Spleen (tissue), 11 donors: ENCODE measurements around the gene ABI3BP. TPM values are rescaled to one million over a fixed set of nuclear protein-coding genes. Genes with fewer than 3 reads are reported as not detected.

Source experiments
- DNase-seq: peaks from one replicate; pipeline ENCODE4 v3.0.0-alpha.2; 2020
- H3K27ac ChIP-seq, 8 donors: fragments of 200-600 bp; sonication (generic) in 7 of 8; 1 replicate in 4 of 8; 2 replicates in 4 of 8; pipeline versions ENCODE4 v1.5.0 to v1.8.0; 2016 to 2021; ENCODE audit warnings: inconsistent platforms in 4 of 8, mild to moderate bottlenecking in 4 of 8, moderate library complexity in 1 of 8
- H3K27me3 ChIP-seq, 7 donors: fragments of 200-600 bp; sonication (generic) in 6 of 7; replicated peaks in 1 of 7; 1 replicate in 4 of 7; 2 replicates in 3 of 7; pipeline versions ENCODE4 v1.5.0 to v1.8.0; 2016 to 2021; ENCODE audit warnings: inconsistent platforms in 3 of 7, mild to moderate bottlenecking in 1 of 7
- H3K36me3 ChIP-seq, 6 donors: fragments of 200-600 bp; sonication (generic) in 5 of 6; 1 replicate in 4 of 6; 2 replicates in 2 of 6; pipeline versions ENCODE4 v1.5.0 to v1.8.0; 2016 to 2021; ENCODE audit warnings: inconsistent platforms in 2 of 6
- H3K4me1 ChIP-seq, 6 donors: fragments of 200-600 bp; sonication (generic) in 5 of 6; 1 replicate in 3 of 6; 2 replicates in 3 of 6; pipeline versions ENCODE4 v1.5.0 to v1.8.0; 2016 to 2021; ENCODE audit warnings: inconsistent platforms in 3 of 6
- H3K4me3 ChIP-seq, 8 donors: fragments of 200-600 bp; sonication (generic) in 7 of 8; 1 replicate in 4 of 8; 2 replicates in 4 of 8; pipeline versions ENCODE4 v1.5.0 to v1.8.0; 2016 to 2021; ENCODE audit warnings: inconsistent platforms in 4 of 8, mild to moderate bottlenecking in 4 of 8, moderate library complexity in 2 of 8
- H3K9me3 ChIP-seq, 8 donors: fragments of 200-600 bp; sonication (generic) in 7 of 8; 1 replicate in 4 of 8; 2 replicates in 4 of 8; pipeline versions ENCODE4 v1.5.0 to v1.8.0; 2016 to 2021; ENCODE audit warnings: inconsistent platforms in 4 of 8
- POLR2A ChIP-seq, 3 donors: fragments of 450-650 bp; IDR thresholded peaks; one replicate each; pipeline ENCODE4 v1.5.1; 2017; ENCODE audit warnings: antibody characterized with exemption in 3 of 3, mild to moderate bottlenecking in 1 of 3
- POLR2AphosphoS5 ChIP-seq, 3 donors: sonication (generic); formaldehyde crosslinking; IDR thresholded peaks; one replicate each; pipeline ENCODE4 v1.5.1; 2017; ENCODE audit warnings: antibody characterized with exemption in 3 of 3
- WGBS, 5 donors: extraction: QIAGEN DNeasy Blood & Tissue Kit in 3 of 5; methylation state at CpG; one replicate each; pipeline versions ENCODE4 v1.1.5 to v1.1.7; 2013 to 2018; 5-methylcytosine and 5-hydroxymethylcytosine counted together
- intact Hi-C: fragments of 100-400 bp; cut with DNase I; formaldehyde crosslinking; loops from one replicate; pipeline ENCODE4 v1.15.0; 2023; ENCODE audit warnings: low total_unique reads
- polyA plus RNA-seq, 3 donors: library from polyadenylated mRNA; stranded (reverse); fragments of 200-250 nt; gene quantifications; one replicate each; pipeline ENCODE4 v1.2.1, GENCODE V29; 2013
- total RNA-seq, 7 donors: library from RNA; depleted of rRNA in 3 of 7; stranded (reverse); fragments of >200 nt in 3 of 7; fragmentation: NEBNext Ultra II Directional in 4 of 7; extraction: Animal tissue kit (Norgen Biotek cat#: 25700) in 4 of 7; gene quantifications; one replicate each; pipeline versions ENCODE4 v1.1.0 to v1.2.1, GENCODE V29; 2016 to 2021
- TF ChIP-seq, protein P1 (sequence below), 11 experiments: fragments of 200-600 bp in 7 of 11; fragments of 450-650 bp in 4 of 11; sonication (generic) in 4 of 11; IDR thresholded peaks in 8 of 11; conservative IDR thresholded peaks in 3 of 11; 1 replicate in 7 of 11; 2 replicates in 4 of 11; pipeline versions ENCODE4 v1.4.0 to v1.8.0; 2016 to 2021; ENCODE audit warnings: antibody characterized with exemption in 11 of 11, inconsistent platforms in 4 of 11, mild to moderate bottlenecking in 1 of 11
- donor health status: healthy with polysubstance abuse.
- donor health status: DM: no; HTN: no; CAD: no; lungs with moderate emphysema.
- donor health status: DM: no; HTN: no; CAD: no.
- donor health status: Bipolar disorder and iron deficiency.
- donor health status: healthy.
- donor health status: DM: no; HTN: no; CAD: no.
- donor health status: DM: yes; HTN: yes; CAD: no.

Gene ABI3BP
- total and polyA plus RNA-seq, 10 donors: 4.2 to 29.9 (median 16.3) TPM

DNA sequence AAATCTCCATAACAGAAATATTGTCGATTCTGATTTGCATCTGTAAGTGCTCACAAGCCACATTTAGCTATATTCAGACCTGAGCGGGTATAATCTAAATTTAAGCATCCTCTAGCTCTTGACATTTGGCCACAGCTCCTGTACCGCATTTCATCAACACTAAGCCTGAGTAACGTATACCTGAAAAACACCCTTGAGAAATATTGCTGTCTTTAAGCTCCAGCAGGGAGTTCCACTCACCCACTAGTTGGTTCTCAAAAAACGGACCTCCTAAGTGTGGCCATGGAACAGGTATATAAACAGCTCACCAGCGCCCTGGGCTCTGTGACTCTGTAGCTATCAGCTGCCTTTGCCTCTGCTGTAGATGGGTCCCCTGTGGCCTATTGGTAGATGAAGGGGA lies 80.7 kb downstream of the ABI3BP start:
- Histone ChIP-seq H3K27ac (no peak overlapping the region), H3K9me3 (no peaks in the 10 kb centered on the region), H3K27me3 (no peaks in the 10 kb centered on the region), H3K4me1 (peaks cover 0 to 5% (median 1%) of the 10 kb centered on the region in 6 donors), H3K36me3 (no peaks in the 10 kb centered on the region), H3K4me3 (no peak overlapping the region)
- WGBS, 5 donors: 80 to 86% (median 84%) methylated on average over 6 of the region's 6 CpGs
- DNase-seq: no peak
- TF ChIP-seq, protein P1, sequence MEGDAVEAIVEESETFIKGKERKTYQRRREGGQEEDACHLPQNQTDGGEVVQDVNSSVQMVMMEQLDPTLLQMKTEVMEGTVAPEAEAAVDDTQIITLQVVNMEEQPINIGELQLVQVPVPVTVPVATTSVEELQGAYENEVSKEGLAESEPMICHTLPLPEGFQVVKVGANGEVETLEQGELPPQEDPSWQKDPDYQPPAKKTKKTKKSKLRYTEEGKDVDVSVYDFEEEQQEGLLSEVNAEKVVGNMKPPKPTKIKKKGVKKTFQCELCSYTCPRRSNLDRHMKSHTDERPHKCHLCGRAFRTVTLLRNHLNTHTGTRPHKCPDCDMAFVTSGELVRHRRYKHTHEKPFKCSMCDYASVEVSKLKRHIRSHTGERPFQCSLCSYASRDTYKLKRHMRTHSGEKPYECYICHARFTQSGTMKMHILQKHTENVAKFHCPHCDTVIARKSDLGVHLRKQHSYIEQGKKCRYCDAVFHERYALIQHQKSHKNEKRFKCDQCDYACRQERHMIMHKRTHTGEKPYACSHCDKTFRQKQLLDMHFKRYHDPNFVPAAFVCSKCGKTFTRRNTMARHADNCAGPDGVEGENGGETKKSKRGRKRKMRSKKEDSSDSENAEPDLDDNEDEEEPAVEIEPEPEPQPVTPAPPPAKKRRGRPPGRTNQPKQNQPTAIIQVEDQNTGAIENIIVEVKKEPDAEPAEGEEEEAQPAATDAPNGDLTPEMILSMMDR (IDR thresholded peaks at IDR 0.05 in 8 of 11, conservative IDR thresholded peaks at IDR 0.05 in 3 of 11): no peak
- no peak for TF ChIP-seq POLR2A (IDR thresholded peaks at IDR 0.05)
- no peak for TF ChIP-seq POLR2AphosphoS5 (IDR thresholded peaks at IDR 0.05)
- intact Hi-C loops: no loop called here

DNA sequence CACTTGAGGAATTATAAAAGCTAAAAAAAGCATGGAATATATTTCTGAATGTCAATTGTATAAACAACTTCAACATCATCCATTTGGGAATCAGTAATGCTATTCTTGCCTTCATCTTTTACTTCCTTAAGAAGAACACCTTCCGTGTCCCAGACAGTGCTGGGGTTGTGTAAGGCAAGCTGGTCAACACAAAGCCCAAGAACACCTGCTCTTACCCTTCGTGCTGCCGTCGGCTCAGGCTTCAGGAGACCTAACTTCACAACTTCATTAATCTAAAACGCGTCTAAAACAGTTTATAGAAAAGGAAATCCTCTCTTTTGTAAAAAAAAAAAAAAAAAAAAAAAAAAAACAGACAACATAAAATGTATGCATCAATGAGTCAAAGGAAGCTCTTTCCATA lies 81.3 kb downstream of the ABI3BP start:
- no peak for TF ChIP-seq POLR2AphosphoS5 (IDR thresholded peaks at IDR 0.05)
- TF ChIP-seq, protein P1 (IDR thresholded peaks at IDR 0.05 in 8 of 11, conservative IDR thresholded peaks at IDR 0.05 in 3 of 11): no peak
- no peak for TF ChIP-seq POLR2A (IDR thresholded peaks at IDR 0.05)
- WGBS, 5 donors: 76 to 83% (median 80%) methylated on average over 6 of the region's 6 CpGs
- Histone ChIP-seq H3K36me3 (no peaks in the 10 kb centered on the region), H3K4me1 (peaks cover 0 to 5% (median 1%) of the 10 kb centered on the region in 6 donors), H3K9me3 (no peaks in the 10 kb centered on the region), H3K4me3 (no peak overlapping the region), H3K27ac (no peak overlapping the region), H3K27me3 (no peaks in the 10 kb centered on the region)
- intact Hi-C loops: no loop called here
- DNase-seq: no peak

DNA sequence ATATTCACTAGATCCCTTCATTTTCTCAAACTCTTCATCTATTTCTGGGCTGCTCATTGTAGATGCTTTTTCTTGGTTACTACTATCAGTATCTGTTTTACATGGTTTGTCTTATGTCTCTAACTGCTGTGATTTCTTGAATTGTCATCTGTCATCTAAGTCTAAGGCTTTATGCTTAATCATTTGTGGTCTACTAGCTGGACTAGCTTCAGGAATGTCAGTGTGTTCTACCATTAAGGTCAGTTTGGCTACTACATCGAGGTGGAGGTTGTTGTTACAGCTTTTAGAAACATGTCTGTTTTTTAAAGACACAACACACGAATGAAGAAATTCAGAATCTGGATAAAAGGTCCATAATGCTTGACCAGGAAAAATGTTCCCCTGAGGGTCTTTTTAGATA lies 82.2 kb downstream of the ABI3BP start:
- intact Hi-C loops: no loop called here
- peaks cover 0 to 5% (median 1%) of the 10 kb centered on the region in 6 donors for H3K4me1 ChIP-seq

DNA sequence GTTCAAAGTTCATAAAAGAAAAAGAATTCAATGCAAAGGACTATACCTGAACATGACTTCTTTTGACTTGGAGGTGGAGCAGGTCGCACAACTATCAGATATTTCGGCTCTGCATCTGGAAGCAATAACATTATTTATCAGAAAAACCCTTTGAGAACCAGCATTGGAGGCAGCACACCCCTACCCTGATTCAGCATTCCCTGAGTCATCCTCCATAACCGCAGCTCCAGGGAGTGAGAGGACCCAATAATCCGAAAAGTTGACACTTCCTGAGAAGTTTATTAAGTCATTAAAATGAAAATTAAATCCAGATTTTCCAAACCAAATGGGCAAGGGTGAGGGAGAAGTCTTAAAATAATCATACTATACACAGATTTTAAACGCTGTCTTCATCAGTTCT lies 90.6 kb downstream of the ABI3BP start:
- DNase-seq: no peak
- Histone ChIP-seq H3K4me1 (peaks cover 0 to 27% (median 19%) of the 10 kb centered on the region in 6 donors), H3K27me3 (no peaks in the 10 kb centered on the region), H3K27ac (no peak overlapping the region), H3K36me3 (no peaks in the 10 kb centered on the region), H3K9me3 (no peaks in the 10 kb centered on the region), H3K4me3 (no peak overlapping the region)
- TF ChIP-seq POLR2A (IDR thresholded peaks at IDR 0.05) (no peak), POLR2AphosphoS5 (IDR thresholded peaks at IDR 0.05) (no peak)
- TF ChIP-seq, protein P1 (IDR thresholded peaks at IDR 0.05 in 8 of 11, conservative IDR thresholded peaks at IDR 0.05 in 3 of 11): no peak
- intact Hi-C loops: no loop called here
- WGBS, 5 donors: 52 to 72% (median 65%) methylated on average over 5 of the region's 5 CpGs

More for the DNA sequence above, 82.2 kb downstream of the ABI3BP start:
- Histone ChIP-seq H3K4me3 (no peak overlapping the region), H3K36me3 (no peaks in the 10 kb centered on the region), H3K9me3 (no peaks in the 10 kb centered on the region), H3K27ac (no peak overlapping the region), H3K27me3 (no peaks in the 10 kb centered on the region)
- 74 to 89% (median 80%) methylated on average over 2 of the region's 2 CpGs for WGBS, 5 donors
- no peak for DNase-seq
- TF ChIP-seq, protein P1 (IDR thresholded peaks at IDR 0.05 in 8 of 11, conservative IDR thresholded peaks at IDR 0.05 in 3 of 11): no peak
- TF ChIP-seq POLR2A (IDR thresholded peaks at IDR 0.05) (no peak), POLR2AphosphoS5 (IDR thresholded peaks at IDR 0.05) (no peak)
